Activated naive CD8-positive, alpha-beta T cell (primary cell): ENCODE results near the gene PGRMC1.

Source experiments
- H3K27ac Mint-ChIP-seq: one replicate; pipeline ENCODE4 v1.8.0; 2021; ENCODE audit warnings: mixed read lengths
- H3K27me3 Mint-ChIP-seq: one replicate; pipeline ENCODE4 v1.8.0; 2021; ENCODE audit warnings: mixed read lengths
- H3K36me3 Mint-ChIP-seq: one replicate; pipeline ENCODE4 v1.8.0; 2021; ENCODE audit warnings: mixed read lengths
- H3K4me1 Mint-ChIP-seq: one replicate; pipeline ENCODE4 v1.8.0; 2021; ENCODE audit warnings: low read depth, mixed read lengths
- H3K4me3 Mint-ChIP-seq: one replicate; pipeline ENCODE4 v1.8.0; 2021; ENCODE audit warnings: mild to moderate bottlenecking, mixed read lengths
- H3K9me3 Mint-ChIP-seq: one replicate; pipeline ENCODE4 v1.8.0; 2021; ENCODE audit warnings: low read depth, mixed read lengths

PGRMC1 gene

DNA sequence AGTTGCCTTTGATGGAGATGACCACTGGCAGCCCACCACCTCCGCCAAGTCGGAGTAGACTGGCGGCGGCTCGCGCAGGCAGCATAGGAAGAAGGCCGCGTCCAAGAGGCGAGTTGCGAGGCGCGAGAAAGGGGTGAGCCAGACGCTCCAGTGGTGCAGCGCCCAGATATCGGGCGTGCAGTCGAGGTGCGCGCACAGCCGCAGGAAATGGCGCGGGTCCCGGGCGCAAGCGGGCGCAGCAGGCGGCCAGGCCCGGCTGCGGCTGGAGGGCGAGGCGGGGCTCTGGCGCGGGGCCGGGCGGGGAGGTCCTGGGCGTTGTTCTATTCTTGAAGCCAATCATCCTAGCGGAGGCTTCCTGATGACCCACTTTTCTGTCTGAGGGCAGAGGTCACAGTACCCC, 13.2 kb upstream of the PGRMC1 start:
- Mint-ChIP-seq H3K36me3 (no peaks in the 10 kb centered on the region), H3K9me3 (no peaks in the 10 kb centered on the region), H3K27me3 (peaks cover 5% of the 10 kb centered on the region), H3K27ac (no peak overlapping the region), H3K4me3 (no peak overlapping the region), H3K4me1 (no peaks in the 10 kb centered on the region)

DNA sequence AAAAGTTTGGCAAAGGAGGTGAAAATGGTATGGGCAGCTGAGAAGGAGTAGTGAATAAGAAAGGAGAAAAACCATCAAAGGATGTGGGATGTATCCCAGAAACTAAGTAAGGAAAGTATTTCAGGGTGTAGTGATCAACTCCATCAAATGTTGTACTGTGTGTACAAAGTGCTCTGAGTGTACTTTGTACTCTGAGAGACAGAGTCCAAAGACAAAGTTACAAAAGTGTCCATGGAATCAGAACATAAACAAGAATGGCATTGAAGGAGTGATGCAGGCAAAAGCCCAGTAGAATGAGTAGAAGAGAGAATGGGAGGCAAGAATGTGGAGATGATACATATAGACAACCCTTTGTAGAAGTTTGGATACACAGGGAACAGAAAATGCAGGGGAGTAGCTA, 12.3 kb upstream of the PGRMC1 start:
- Mint-ChIP-seq H3K4me1 (no peaks in the 10 kb centered on the region), H3K27me3 (peaks cover 5% of the 10 kb centered on the region), H3K27ac (no peak overlapping the region), H3K9me3 (no peaks in the 10 kb centered on the region), H3K4me3 (no peak overlapping the region), H3K36me3 (no peaks in the 10 kb centered on the region)

- Mint-ChIP-seq H3K27me3 (peaks cover 12% of the 10 kb centered on the region), H3K36me3 (no peaks in the 10 kb centered on the region), H3K4me1 (no peaks in the 10 kb centered on the region), H3K9me3 (no peaks in the 10 kb centered on the region), H3K27ac (no peak overlapping the region), H3K4me3 (no peak overlapping the region)
Observed at GRCh38 chrX:119226446-119226845, 9.6 kb upstream of the PGRMC1 start.

DNA sequence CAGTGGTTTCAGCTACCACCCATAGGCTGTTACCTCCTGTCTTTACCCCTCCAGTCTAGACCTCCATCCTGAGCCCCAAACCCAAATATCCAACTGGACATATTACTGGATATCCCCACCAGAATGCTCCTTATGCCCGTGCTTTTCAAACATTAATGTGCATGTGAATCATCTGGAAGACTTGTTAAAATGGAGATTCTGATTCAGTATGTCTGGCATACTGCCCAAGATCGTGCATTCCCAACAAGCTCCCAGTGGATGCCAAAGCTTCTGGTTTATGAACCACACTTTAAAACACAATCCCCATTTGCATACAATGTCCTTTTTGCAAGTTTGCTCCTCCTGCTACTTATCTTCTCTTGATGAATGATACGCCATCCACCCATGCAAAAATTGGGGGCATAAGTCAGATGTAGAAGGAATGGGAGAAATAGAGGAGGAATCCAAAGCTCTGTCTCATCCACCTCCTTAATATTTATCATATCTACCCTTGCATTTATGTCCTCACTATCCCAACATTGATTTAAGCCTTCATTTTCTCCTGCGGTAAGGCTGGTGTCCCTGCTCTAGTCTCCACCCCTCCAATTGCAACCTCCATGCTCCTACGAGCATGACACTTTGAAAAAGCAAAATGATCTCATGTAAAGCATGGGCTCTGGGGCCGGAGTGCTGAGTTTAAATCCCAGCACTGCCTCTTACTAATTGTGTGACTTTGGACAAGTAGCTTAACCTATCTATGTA, 7.4 kb upstream of the PGRMC1 start:
- Mint-ChIP-seq H3K27ac (no peak overlapping the region), H3K4me1 (no peaks in the 10 kb centered on the region), H3K9me3 (no peaks in the 10 kb centered on the region), H3K36me3 (no peaks in the 10 kb centered on the region), H3K27me3 (peaks cover 12% of the 10 kb centered on the region), H3K4me3 (no peak overlapping the region)

GRCh38 chrX:119229253-119229615, 6.9 kb upstream of the PGRMC1 start:
- Mint-ChIP-seq H3K4me3 (no peak overlapping the region), H3K9me3 (no peaks in the 10 kb centered on the region), H3K27ac (no peak overlapping the region), H3K4me1 (no peaks in the 10 kb centered on the region), H3K27me3 (peaks cover 12% of the 10 kb centered on the region), H3K36me3 (no peaks in the 10 kb centered on the region)

DNA sequence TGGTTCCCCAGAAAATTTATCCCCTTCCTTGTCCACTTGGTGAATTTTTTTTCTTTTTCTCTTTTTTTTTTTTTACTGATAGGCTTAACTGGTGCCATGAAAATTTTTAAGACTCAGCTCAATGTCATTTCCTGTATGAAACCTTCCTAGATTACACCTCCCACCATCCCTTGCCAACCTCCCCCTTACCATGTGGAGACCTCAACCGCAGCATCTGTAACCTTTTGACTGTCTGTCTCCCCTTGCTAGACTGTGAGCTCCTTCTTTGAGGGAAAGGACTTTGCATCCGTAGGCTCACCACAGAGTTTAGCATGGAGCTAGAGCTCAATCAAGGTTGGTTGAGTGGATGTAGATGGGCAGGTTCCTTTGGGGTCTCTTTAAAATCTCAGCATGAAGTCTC, 5.2 kb upstream of the PGRMC1 start:
- no peaks in the 10 kb centered on the region for H3K9me3 Mint-ChIP-seq
- no peak overlapping the region for H3K27ac Mint-ChIP-seq
- H3K4me1 Mint-ChIP-seq, result peaks cover 1% of the 10 kb centered on the region
- no peaks in the 10 kb centered on the region for H3K36me3 Mint-ChIP-seq
- no peak overlapping the region for H3K4me3 Mint-ChIP-seq
- H3K27me3 Mint-ChIP-seq, result peaks cover 10% of the 10 kb centered on the region

- H3K36me3 Mint-ChIP-seq, result no peaks in the 10 kb centered on the region
- H3K4me1 Mint-ChIP-seq, result peaks cover 2% of the 10 kb centered on the region
- H3K4me3 Mint-ChIP-seq, result no peak overlapping the region
- H3K27ac Mint-ChIP-seq, result no peak overlapping the region
- no peaks in the 10 kb centered on the region for H3K9me3 Mint-ChIP-seq
- peaks cover 10% of the 10 kb centered on the region for H3K27me3 Mint-ChIP-seq
Observed at GRCh38 chrX:119231936-119232445, 4.1 kb upstream of the PGRMC1 start.

- H3K4me1 Mint-ChIP-seq, result peaks cover 27% of the 10 kb centered on the region
- H3K36me3 Mint-ChIP-seq, result peaks cover 3% of the 10 kb centered on the region
- H3K27ac Mint-ChIP-seq, result peak overlapping the region; percentile 50
- H3K27me3 Mint-ChIP-seq, result no peaks in the 10 kb centered on the region
- H3K9me3 Mint-ChIP-seq, result no peaks in the 10 kb centered on the region
- H3K4me3 Mint-ChIP-seq, result peak overlapping the region; percentile 87
Observed at GRCh38 chrX:119235051-119235511, 1.0 kb upstream of the PGRMC1 start.

GRCh38 chrX:119236623-119237561, 807 bp downstream of the PGRMC1 start:
- H3K27ac Mint-ChIP-seq, result peak overlapping the region; percentile 88
- H3K27me3 Mint-ChIP-seq, result no peaks in the 10 kb centered on the region
- peaks cover 34% of the 10 kb centered on the region for H3K4me1 Mint-ChIP-seq
- no peaks in the 10 kb centered on the region for H3K9me3 Mint-ChIP-seq
- H3K4me3 Mint-ChIP-seq, result peak overlapping the region; percentile 96
- peaks cover 3% of the 10 kb centered on the region for H3K36me3 Mint-ChIP-seq

- peak overlapping the region; percentile 96 for H3K4me3 Mint-ChIP-seq
- H3K4me1 Mint-ChIP-seq, result peaks cover 40% of the 10 kb centered on the region
- H3K27me3 Mint-ChIP-seq, result no peaks in the 10 kb centered on the region
- H3K27ac Mint-ChIP-seq, result peak overlapping the region; percentile 88
- peaks cover 3% of the 10 kb centered on the region for H3K36me3 Mint-ChIP-seq
- H3K9me3 Mint-ChIP-seq, result no peaks in the 10 kb centered on the region
Observed at GRCh38 chrX:119237562-119237942, 1.5 kb downstream of the PGRMC1 start.

DNA sequence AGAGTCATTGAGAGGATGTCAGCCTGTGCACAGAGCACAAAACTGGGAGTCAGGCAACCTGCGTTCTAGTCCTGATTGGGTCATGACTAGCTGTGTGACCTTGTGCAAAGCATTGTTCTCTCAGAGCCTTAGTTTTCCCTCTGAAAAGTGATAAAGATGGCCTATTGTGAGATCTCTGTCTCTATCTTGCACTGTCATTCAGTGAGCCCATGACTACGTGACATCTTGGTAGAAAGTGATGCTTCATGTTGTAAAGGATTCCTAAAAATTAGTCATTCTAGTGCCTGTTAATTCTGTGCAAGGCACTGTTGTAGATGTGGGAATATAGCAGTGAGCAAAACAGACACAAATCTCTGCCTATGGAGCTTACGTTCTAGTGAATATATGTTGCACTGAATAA, 2.5 kb downstream of the PGRMC1 start:
- Mint-ChIP-seq H3K27me3 (no peaks in the 10 kb centered on the region), H3K27ac (no peak overlapping the region), H3K36me3 (peaks cover 3% of the 10 kb centered on the region), H3K4me3 (peak overlapping the region; percentile 56), H3K9me3 (no peaks in the 10 kb centered on the region), H3K4me1 (peaks cover 43% of the 10 kb centered on the region)

GRCh38 chrX:119240356-119240755, 4.3 kb downstream of the PGRMC1 start:
- H3K27me3 Mint-ChIP-seq, result no peaks in the 10 kb centered on the region
- H3K4me3 Mint-ChIP-seq, result no peak overlapping the region
- H3K9me3 Mint-ChIP-seq, result no peaks in the 10 kb centered on the region
- peaks cover 43% of the 10 kb centered on the region for H3K4me1 Mint-ChIP-seq
- H3K36me3 Mint-ChIP-seq, result peaks cover 3% of the 10 kb centered on the region
- H3K27ac Mint-ChIP-seq, result no peak overlapping the region

DNA sequence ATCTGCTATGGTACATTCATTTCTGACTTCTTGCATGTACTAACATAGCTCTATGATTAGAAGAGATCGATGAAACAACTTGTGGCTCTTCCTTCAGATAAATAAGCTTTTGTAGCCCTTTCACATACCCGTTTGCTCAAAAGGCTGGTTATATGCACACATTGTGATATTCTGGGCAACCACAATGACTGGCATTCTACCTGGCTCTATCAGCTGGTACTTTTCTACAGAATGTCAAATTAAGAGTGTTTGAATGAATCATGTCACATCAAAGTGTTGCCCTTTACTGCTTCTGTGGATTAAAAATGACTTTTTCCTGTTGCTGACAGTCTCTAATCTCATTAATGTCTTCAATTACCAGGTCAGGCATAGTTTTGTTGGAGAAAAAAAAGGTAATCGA, 11.6 kb downstream of the PGRMC1 start:
- no peak overlapping the region for H3K27ac Mint-ChIP-seq

DNA sequence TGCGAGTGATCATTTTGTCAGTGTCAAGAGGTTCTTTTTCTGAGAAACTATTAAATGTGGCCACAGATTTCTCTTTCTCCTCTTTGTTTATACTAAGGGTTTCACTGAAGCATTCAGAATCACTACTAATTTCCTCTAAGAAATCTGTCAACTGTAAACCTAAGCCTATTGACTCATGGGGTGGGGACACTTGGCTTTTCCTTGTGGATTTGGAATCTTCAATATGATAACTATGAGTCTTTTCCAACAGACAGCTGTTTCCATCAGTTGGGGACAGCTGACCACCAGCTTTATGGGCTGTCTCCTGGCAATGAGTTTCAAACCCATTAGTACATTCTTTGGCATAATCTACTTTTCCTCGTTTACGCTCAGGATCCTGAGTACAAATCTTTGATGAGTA, 13.8 kb downstream of the PGRMC1 start:
- Mint-ChIP-seq H3K4me1 (peaks cover 2% of the 10 kb centered on the region), H3K27ac (no peak overlapping the region), H3K27me3 (no peaks in the 10 kb centered on the region), H3K36me3 (no peaks in the 10 kb centered on the region), H3K4me3 (no peak overlapping the region), H3K9me3 (no peaks in the 10 kb centered on the region)

More for the DNA sequence above, 11.6 kb downstream of the PGRMC1 start:
- no peaks in the 10 kb centered on the region for H3K27me3 Mint-ChIP-seq
- H3K4me3 Mint-ChIP-seq, result no peak overlapping the region
- no peaks in the 10 kb centered on the region for H3K9me3 Mint-ChIP-seq
- H3K36me3 Mint-ChIP-seq, result no peaks in the 10 kb centered on the region
- peaks cover 4% of the 10 kb centered on the region for H3K4me1 Mint-ChIP-seq

DNA sequence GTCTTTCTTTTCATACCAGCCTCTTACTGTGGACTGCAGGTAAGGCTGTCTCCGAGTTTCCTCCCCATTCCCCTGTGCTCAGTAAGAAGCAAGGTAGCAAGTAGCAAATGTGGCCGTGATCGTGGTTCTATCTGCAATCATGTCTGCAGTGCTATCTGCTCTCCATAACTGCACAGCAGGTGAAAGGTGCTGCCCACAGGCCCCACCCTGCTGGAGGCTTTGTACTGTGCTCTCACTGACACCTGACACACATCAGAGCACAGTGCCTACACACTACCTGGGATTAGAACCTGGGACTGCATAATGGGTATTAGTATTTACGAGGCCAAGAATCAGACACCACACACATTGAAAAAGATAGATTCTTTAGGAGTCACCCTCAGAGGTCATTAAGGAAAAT, 15.3 kb downstream of the PGRMC1 start:
- Mint-ChIP-seq H3K4me3 (no peak overlapping the region), H3K36me3 (no peaks in the 10 kb centered on the region), H3K27ac (no peak overlapping the region), H3K27me3 (no peaks in the 10 kb centered on the region), H3K9me3 (no peaks in the 10 kb centered on the region), H3K4me1 (peaks cover 2% of the 10 kb centered on the region)
